GM19035 (cell line): Measurements from ENCODE around the gene CSTF3.
"Not testable (repeated sequence)": the region's sequence is repeated elsewhere in the genome, so short reads cannot be mapped to it uniquely, and the experiment has no call there.

Source experiments
- ATAC-seq: cut with Tn5 transposase; IDR thresholded peaks from one replicate; pipeline ENCODE4 v1.9.1; 2021; ENCODE audit not compliant: unreplicated experiment

Gene CSTF3

DNA sequence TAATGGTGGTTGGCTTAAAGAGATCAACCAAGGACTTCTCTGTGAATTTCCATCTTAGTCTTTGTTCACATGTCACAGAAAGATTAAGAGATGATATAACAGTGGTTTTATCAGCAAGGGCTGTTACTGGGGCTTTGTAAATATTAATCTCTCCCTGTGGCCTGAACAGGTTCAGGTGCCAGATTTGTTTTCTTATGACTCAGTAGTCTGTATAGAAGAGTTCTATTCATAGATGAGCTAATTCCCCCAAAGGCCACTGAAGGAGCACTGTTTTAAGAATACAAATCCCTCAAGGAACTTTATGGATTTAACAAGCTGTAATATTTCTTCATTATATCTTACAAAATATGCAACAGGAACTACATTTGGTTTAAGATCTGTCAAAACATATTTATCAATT is 71.5 kb downstream of the CSTF3 start:
- no peak for ATAC-seq

DNA sequence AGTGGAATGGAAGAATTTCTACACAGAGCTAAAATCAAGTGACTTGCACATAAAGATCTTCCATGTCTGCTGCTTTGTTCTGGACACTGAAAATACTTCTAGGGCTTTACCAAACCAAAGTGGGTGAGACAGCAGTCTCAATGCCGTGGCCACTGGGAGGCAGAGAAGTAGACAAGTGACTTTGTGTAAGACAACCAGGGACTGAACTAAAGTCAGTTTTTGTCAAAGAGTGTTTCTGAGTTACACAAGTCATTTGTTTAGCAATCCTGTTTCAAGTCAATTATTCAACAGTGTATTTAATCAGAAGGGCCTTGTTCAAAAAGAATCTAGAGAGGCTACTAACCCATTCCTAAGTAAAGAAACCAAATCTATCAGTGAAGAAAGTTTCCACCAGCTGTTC is 75.3 kb downstream of the CSTF3 start:
- ATAC-seq = no peak

DNA sequence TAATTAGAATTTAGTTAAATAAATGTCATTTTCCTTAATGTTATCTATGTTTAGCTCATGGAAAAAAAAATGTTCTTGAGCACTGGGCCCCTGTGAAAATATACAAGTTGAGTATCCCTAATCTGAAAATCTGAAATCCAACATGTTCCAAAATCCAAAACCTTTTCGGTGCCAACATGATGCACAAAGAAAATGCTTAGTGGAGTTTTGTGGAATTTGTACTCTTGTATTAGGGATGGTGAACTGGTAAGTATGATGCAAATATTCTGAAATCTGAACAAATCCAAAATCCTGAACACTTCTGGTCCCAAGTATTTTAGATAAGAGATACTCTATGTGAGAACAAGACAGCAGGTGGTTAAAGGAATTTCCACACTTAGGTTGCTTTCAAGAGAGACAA is 77.4 kb downstream of the CSTF3 start:
- ATAC-seq = no peak

DNA sequence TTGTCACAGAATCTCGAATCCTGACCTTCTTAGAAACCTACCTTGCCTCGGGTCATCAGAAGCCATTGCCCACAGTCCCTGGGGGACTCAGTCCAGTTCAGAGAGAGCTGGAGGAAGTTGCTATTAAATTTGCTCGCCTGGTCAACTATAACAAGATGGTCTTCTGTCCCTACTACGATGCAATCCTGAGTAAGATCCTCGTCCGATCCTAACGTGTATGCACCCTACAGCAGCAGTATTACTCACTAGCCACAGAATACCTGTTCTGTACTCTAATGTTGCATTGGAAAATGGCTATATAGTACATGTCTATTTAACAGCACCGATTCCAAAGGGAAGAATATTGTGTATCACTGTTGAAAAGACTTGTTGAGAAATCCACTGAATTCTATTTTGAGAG is 88.8 kb downstream of the CSTF3 start:
- ATAC-seq = no peak

DNA sequence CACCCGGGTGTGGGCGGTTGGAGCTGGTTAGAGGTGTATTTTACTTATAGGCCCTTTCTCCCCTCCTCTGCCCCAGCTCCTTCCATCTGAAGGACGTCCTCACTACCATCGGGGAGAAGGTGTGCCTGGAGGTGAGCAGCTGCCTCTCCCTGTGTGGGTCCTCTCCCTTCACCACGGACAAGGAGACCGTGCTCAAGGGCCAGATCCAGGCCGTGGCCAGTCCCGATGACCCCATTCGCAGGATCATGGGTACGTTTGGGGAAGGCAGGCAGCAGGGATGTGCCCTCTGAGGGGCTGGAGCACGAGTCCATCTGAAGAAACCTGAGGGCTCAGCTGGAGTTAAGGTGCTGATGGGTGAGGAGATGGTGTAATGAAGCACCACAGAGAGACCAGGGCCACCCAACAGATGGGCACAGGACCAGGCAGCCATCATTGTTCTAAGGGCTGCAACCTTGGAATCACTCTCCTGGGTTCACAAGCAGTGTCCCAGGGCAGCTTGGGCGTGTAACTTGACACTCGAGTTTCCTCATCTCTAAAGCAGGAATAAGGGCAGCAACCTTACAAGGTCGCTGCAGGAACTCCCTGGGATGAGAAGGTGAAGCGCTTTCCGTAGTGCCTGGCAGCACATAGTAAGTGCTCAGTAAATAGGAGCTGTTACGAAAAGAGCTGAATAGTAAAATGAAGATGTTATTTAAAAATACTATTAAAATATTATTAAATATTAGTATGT is 92.5 kb downstream of the CSTF3 start:
- ATAC-seq = no peak

DNA sequence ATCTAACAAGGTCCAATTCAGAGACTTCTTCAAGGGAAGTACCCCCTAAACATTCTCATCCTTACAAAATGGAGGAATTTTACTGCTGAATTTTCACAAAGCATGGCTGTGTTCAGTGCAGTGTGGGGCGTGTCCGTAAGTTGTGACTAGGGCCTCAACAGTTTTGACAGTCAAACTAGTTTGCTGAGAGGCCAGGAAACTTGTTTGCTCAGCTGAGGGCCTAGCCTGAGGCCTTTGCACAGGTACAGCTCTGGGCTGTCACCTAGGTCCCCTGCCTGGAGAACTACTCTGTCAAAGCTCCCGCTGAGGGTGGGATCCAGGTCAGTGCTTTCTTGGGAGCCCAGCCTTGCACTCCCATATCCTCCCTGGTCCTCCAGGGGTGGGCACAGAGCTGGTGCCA is 94.0 kb downstream of the CSTF3 start:
- no peak for ATAC-seq

DNA sequence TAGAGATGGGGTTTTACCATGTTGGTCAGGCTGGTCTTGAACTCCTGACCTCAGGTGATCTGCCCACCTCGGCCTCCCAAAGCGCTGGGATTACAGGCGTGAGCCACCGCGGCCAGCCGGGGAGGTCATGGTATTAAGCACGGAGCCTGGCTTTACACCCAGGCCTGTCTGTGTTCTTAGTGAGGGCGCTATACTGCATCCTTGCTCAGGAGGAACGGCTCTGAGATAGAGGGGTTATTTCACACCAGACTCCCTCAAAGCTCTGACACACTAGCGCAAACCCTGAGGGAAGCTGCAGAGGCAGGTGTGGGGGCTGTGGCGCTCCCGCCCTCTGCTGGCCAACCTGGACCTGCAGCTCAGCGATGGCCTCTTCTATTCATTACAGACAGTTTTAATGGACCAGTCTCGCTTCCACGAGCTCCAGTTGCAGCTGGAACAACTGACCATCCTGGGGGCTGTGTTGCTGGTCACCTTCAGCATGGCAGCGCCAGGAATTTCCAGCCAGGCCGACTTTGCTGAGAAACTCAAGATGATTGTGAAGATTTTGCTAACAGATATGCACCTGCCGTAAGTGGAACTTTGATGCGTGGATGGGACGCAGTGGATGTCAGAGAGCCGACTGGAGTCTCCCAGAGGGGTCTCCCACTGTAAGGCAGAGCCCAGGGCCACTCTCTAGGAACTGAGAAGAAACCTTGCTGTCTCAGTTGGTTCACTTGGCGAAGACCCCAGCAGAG is 95.7 kb downstream of the CSTF3 start:
- ATAC-seq = peak; percentile 48

DNA sequence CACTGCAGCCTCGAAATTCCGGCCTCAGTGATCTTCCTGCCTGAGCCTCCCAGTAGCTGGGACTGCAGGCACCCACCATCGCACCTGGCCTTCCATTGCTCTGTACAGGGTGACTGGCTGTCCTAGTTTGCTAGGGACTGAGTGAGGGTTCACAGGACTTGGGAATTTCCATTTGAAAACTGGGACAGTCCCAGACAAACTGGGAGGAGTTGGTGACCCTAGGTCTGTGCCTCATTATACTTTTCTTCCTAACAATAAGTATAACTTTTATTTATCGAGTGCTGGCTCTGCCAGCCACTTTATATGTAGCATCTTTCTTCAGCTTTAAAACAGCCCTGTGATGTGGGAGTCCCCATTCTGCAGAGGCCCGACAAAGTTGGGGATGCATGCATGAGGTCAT is 96.4 kb downstream of the CSTF3 start:
- no peak for ATAC-seq

DNA sequence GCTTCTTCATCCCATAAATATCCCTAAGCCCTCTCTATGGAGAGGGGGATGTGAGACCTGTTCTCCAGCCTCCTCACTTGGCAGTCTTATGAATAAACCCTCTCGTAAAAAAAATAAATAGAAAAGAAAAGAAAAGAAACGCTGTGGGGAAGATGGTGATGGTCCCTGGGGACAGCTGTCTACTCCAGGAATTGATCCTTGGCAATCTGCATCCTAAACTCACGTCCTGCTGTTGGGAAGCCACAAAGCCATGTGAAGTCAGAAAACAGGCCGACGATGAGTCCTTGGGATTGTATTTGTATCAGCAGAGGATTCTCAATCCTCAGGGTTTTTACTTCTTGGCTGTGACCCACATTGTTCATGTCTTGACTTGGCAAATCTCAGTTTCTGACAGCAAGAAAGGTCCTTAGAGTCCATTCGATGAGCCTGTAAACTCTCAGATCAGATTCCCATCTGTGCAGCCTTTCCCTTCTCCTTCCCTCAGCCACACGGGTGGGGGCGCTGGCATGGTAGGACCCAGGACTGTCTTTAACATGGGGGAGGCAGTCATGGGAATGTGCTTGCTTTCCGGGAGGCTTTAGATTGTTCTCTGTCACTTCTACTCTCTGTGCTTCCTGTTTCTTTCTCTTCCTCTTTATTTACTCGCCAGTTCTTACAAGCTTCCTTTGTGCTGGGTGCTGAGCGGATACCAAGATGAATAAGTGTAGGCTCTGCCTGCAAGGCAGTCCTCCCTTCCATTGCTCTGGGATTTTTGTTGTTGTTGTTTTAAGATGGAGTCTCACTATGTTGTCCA is 97.1 kb downstream of the CSTF3 start:
- no peak for ATAC-seq

DNA sequence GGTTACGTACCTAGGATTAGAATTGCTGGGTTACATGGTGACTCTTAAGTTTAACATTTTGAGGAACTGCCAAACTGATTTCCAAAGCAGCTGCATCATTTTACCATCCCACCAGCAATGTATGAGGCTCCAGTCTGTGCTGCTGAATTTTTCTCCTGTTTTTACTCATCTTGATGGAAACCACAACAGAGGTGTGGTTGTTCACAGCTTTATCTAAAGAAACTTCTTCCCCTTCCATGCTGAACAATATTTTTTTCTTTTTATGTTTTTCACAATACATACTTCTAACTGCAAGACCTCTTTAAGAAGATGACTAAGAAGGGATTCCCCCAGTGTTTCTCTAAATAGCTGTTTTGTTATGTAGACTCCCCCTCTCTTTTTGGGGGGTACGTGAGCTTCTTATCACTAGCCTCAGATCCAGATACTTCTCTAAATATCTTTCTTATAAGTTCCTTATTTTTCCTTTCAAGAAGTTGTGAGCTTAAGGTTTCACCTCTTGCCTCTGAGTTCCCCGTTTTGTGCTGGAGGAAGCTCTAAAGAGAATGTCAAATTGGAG is 97.9 kb downstream of the CSTF3 start:
- ATAC-seq = peak; percentile 49

DNA sequence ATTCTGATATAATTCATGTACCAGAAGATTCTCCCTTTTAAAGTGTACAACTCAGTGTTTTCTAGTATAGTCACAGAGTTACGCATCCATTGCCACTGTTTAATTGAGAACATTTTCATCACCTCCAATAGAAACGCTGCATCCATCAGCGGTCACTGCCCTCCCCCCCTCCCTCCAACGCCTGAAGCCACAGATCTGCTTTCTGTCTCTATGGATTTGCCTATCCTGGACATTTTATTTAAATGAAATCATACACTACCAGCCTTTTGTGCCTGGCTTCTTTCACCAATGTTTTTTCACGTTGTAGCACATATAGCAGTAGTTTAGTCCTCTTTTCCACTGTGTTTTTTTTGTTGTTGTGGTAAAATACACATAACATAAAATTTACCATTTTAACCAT is 99.1 kb downstream of the CSTF3 start:
- no peak for ATAC-seq

DNA sequence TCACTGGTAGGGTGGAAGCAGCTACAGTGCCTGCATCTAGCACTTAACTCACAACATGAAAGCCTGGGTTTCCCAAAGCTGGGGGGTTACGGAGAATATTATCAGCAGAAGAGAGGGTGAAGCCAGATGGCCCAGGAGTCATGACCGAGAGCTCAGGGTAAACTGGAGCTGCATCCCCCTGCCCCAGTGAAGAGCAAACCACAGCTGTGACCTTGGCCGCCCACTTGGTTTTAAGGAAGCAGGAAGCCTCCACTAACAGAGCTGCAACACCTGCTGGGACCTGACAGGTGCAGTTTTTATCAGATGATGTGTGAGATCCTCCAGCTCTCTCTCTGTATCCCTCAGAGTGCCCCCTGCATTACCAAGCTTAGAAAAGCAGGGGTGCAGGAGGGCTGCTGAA is 101.0 kb downstream of the CSTF3 start:
- no peak for ATAC-seq

DNA sequence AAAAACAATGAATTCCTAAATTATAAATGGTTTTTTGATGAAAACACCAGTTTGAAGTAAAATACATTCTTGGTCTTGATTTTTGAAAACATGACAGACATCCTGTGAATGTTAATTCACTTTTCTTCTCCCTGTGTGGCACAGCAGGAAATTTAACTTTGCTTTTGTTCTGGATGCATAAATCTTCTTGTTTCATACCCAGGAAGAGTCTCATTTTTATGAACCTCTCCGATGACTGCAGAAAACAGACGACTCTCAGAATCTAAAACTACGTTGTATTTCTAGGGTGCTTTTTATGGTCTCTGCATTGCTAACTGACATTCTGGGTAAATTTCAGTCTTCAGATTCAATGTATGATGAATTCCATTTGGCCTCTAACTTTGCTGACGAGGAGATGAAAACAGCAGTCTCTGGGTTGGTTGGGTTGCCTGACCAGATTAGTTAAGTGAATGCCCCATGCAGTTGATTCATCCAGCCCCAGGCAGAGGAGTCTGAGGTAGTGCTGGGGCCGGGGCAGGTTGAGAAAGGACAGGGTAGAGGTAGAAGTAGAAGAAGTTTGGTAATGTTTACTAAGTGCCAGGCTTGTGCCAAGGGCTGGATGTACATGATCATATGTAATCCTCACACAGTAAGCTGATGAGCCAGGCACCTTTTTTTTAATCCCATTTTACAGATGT is 101.8 kb downstream of the CSTF3 start:
- ATAC-seq = no peak

DNA sequence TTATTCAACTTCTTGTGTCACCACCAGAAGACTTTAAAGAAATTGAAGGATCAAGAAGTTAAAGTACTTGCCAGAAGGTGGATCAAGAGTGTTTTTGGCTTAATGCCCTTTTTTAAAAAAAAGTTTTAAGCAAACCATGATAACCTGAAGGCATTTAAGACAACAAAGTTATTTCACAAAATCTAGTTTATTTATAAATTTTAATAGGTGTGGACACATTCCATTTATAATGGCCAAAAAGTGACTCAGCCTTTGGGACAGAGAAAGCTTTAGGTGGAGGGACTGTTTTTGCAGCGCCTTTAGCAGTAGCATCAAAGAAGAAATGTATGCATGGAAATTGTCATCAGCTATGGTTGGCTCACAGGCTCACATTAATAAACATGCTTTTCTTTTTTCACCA is 104.0 kb downstream of the CSTF3 start:
- ATAC-seq = no peak

DNA sequence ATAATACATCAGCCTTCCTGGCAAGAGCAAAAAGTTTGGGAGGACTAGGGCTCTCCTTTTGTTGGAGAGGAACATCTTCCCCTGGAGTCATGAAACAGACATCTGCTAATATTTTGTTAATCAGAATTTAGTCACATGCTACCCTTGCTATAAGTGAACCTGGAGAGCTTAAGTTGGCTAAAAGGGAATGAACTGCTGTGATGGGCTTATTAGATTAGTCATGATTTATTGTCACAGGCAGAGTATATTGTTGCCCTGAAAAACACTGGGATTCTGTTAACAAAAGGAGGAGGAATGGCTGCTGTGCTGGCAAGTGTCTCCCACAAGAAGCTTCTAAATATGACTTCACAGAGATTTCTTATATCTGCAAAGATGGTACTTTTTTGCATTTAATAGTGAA is 105.9 kb downstream of the CSTF3 start:
- no peak for ATAC-seq

DNA sequence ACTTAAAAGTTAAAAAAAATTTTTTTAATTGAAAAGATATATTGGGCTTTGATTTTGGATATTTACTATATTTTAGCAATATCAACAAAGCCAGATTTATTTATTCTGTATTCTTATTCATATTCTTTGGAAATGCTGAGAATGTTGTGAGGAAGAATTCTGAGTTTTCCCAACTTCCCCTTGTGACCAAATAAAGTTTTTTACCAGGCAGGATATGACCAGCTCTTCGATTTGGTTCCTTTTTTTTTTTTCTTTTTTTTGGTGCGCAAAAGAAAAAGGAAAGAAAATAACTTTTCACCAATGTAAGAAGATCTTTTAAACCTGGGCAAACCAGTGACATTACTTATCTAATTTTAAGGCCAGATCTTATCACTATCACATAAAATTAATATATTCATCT is 109.0 kb downstream of the CSTF3 start:
- no peak for ATAC-seq

DNA sequence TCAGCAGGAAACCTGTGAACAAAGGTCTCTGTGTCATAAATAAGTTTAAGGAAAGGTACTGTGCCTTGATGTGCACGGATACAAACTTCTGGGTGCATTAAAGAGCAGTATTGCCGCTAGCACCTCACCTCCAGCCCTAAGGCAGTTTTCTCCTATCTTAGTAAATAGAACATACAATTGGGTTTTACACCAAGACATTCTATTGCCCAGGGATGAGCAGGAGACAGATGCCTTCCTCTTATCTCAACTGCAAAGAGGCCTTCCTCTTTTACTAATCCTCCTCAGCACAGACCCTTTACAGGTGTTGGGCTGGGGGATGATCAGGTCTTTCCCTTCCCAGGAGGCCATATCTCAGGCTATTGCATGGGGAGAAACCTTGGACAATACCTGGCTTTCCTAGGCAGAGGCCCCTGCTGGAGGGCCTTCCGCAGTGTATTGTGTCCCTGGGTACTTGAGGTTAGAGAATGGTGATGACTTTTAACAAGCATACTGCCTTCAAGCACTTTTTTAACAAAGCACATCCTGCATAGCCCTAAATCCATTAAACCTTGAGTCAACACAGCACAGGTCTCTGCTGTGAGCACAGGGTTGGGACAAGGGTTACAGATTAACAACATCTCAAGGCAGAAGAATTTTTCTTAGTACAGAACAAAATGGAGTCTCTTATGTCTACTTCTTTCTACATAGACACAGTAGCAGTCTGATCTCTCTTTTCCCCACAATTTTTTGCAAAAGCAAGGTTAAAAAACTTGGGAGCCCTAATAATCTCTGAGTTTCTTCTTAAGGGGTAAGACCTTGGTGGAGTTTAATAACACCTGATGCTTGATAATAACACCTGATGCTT is 111.5 kb downstream of the CSTF3 start:
- not testable (repeated sequence) for ATAC-seq

DNA sequence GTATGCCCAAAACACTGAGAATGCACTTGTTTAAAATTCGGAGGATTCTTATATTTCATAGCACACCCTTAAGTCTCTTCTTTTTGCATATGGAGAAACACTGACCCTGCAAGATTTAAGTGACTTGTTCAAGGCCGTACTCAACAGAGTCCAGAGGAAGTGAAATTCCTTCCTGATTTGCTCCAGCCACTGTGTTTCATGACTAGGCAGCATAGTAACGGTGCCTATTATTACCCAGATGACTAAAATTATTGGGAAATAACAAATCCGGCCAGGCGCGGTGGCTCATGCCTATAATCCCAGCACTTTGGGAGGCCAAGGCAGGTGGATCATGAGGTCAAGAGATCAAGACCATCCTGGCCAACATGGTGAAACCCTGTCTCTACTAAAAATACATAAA is 112.6 kb downstream of the CSTF3 start:
- ATAC-seq = not testable (repeated sequence)

DNA sequence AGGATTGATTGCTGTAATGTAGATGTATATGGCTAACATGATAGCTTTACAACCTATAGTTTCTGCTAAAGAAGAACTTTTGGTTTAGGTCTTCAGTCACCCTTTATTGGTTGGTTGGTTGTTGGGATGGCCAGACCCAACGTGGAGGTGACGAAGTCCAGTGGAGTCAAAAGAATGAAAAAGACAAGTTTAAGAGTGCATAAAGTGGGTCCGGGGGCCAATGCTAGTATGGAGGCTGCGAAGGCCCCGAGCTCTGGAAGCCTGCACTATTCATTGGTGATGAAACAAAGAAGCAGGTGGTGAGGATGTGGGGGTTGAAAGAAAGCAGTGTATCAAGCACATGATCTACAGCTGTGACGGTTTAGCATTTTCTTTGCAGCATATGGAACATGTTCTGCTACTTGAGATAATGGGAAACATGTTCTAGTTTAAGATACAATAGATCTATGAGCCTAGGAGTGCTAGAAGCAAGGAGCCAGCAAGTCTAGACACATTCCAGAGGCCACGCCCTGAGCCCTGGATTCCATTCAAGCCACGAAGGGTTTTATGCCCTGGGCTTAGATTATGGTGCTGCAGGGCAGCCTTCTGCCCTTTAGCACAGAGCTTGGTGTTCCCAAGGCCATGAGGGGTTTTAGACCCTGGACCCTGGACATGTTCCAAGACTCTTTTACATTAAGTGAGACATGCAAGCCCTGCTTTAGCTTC is 115.6 kb downstream of the CSTF3 start:
- no peak for ATAC-seq
